ENCODE results near the gene MTCH1.

MTCH1 gene

GRCh38 chr6:36976007-36976264 lies 10.1 kb downstream of the MTCH1 start:
- H3K4me3 ChIP-seq (replicated peaks in 1 of 2; ENCODE audit: low read depth in 2 of 2, low read length in 2 of 2) = no peak overlapping the region
- TF ChIP-seq CTCF (IDR thresholded peaks at IDR 0.05; ENCODE audit: low read depth, low read length) = no peak
- DNase-seq (ENCODE audit: low read depth in 2 of 2) = no peak

- H3K4me3 ChIP-seq (replicated peaks in 1 of 2; ENCODE audit: low read depth in 2 of 2, low read length in 2 of 2) = no peak overlapping the region
- no peak for TF ChIP-seq CTCF (IDR thresholded peaks at IDR 0.05; ENCODE audit: low read depth, low read length)
- DNase-seq (ENCODE audit: low read depth in 2 of 2) = no peak
These were observed 10.6 kb downstream of the MTCH1 start for GRCh38 chr6:36975231-36976006.

GRCh38 chr6:36973647-36974046 lies 12.3 kb downstream of the MTCH1 start:
- TF ChIP-seq CTCF (IDR thresholded peaks at IDR 0.05; ENCODE audit: low read depth, low read length) = no peak
- DNase-seq (ENCODE audit: low read depth in 2 of 2) = no peak

GRCh38 chr6:36973190-36973589 lies 12.8 kb downstream of the MTCH1 start:
- H3K4me3 ChIP-seq (replicated peaks in 1 of 2; ENCODE audit: low read depth in 2 of 2, low read length in 2 of 2) = no peak overlapping the region
- no peak for TF ChIP-seq CTCF (IDR thresholded peaks at IDR 0.05; ENCODE audit: low read depth, low read length)
- DNase-seq (ENCODE audit: low read depth in 2 of 2) = no peak

More at GRCh38 chr6:36973647-36974046, 12.3 kb downstream of the MTCH1 start:
- no peak overlapping the region for H3K4me3 ChIP-seq (replicated peaks in 1 of 2; ENCODE audit: low read depth in 2 of 2, low read length in 2 of 2)

- no peak overlapping the region for H3K4me3 ChIP-seq (replicated peaks in 1 of 2; ENCODE audit: low read depth in 2 of 2, low read length in 2 of 2)
- TF ChIP-seq CTCF (IDR thresholded peaks at IDR 0.05; ENCODE audit: low read depth, low read length) = no peak
- no peak for DNase-seq (ENCODE audit: low read depth in 2 of 2)
These were observed 13.9 kb downstream of the MTCH1 start for GRCh38 chr6:36971921-36972673.

- no peak for DNase-seq (ENCODE audit: low read depth in 2 of 2)
- no peak overlapping the region for H3K4me3 ChIP-seq (replicated peaks in 1 of 2; ENCODE audit: low read depth in 2 of 2, low read length in 2 of 2)
- no peak for TF ChIP-seq CTCF (IDR thresholded peaks at IDR 0.05; ENCODE audit: low read depth, low read length)
These were observed 14.8 kb downstream of the MTCH1 start for GRCh38 chr6:36970892-36971842.
